Left lung (tissue), 10 donors: ENCODE results near the gene ITGB4. TPM values are rescaled to one million over a fixed set of nuclear protein-coding genes. Genes with fewer than 3 reads are reported as not detected.

Experiments
- ATAC-seq: fragments of 200-7000 bp; cut with Tn5 transposase; one replicate; pipeline ENCODE4 v1.9.1; 2020; ENCODE audit warnings: moderate library complexity
- DNase-seq, 4 donors: peaks; one replicate each; pipeline ENCODE4 v3.0.0-alpha.2; 2013 to 2020
- H3K27ac ChIP-seq, 2 donors: fragments of 200-600 bp; sonication (generic) in 1 of 2; one replicate each; pipeline versions ENCODE4 v1.5.0 to v1.8.0; 2020 to 2021
- H3K27me3 ChIP-seq, 2 donors: fragments of 200-600 bp; sonication (generic) in 1 of 2; one replicate each; pipeline versions ENCODE4 v1.5.0 to v1.8.0; 2020 to 2021
- H3K36me3 ChIP-seq, 2 donors: fragments of 200-600 bp; sonication (generic) in 1 of 2; one replicate each; pipeline versions ENCODE4 v1.5.0 to v1.8.0; 2020 to 2021
- H3K4me1 ChIP-seq, 2 donors: fragments of 200-600 bp; one replicate each; pipeline ENCODE4 v1.8.0; 2021
- H3K4me3 ChIP-seq, 2 donors: fragments of 200-600 bp; sonication (generic) in 1 of 2; one replicate each; pipeline versions ENCODE4 v1.5.0 to v1.8.0; 2020 to 2021; ENCODE audit warnings: mild to moderate bottlenecking in 1 of 2
- H3K9me3 ChIP-seq, 2 donors: fragments of 200-600 bp; sonication (generic) in 1 of 2; one replicate each; pipeline versions ENCODE4 v1.5.0 to v1.8.0; 2020 to 2021
- intact Hi-C, 2 donors: fragments of 100-400 bp; cut with DNase I; formaldehyde crosslinking; loops; one replicate each; pipeline versions ENCODE4 v1.11.2 to v1.14.2; 2022
- polyA plus RNA-seq, 6 donors: library from polyadenylated mRNA; unstranded; fragments of 120-200 nt; gene quantifications; one replicate each; pipeline ENCODE4 v1.2.1, GENCODE V29; 2013; ENCODE audit not compliant: insufficient read length in 6 of 6
- total RNA-seq, 2 donors: library from RNA; stranded (reverse); fragmentation: NEBNext Ultra II Directional; extraction: Animal tissue kit (Norgen Biotek cat#: 25700); gene quantifications; one replicate each; pipeline ENCODE4 v1.2.1, GENCODE V29; 2021
- TF ChIP-seq, protein P1 (sequence below), 2 donors: fragments of 200-600 bp; sonication (generic) in 1 of 2; IDR thresholded peaks; one replicate each; pipeline versions ENCODE4 v1.5.0 to v1.8.0; 2021; ENCODE audit warnings: antibody characterized with exemption in 2 of 2
- donor health status: DM: no; HTN: yes; CAD: no.
- donor health status: DM: no; HTN: no; CAD: no.

Gene ITGB4
- total and polyA plus RNA-seq, 8 donors: 4.6 to 54.8 (median 9.5) TPM

DNA sequence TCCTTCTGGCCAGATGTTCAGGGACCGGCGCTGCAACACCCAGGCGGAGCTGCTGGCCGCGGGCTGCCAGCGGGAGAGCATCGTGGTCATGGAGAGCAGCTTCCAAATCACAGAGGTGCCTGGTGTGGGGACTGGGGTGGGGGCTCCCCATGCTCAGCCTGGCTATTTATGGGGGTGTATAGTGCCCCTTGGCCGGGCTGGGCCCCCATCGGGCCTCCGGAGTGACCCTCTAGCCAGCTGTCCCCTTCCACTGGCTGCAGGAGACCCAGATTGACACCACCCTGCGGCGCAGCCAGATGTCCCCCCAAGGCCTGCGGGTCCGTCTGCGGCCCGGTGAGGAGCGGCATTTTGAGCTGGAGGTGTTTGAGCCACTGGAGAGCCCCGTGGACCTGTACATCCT is 6.1 kb downstream of the ITGB4 start:
- TF ChIP-seq, protein P1, sequence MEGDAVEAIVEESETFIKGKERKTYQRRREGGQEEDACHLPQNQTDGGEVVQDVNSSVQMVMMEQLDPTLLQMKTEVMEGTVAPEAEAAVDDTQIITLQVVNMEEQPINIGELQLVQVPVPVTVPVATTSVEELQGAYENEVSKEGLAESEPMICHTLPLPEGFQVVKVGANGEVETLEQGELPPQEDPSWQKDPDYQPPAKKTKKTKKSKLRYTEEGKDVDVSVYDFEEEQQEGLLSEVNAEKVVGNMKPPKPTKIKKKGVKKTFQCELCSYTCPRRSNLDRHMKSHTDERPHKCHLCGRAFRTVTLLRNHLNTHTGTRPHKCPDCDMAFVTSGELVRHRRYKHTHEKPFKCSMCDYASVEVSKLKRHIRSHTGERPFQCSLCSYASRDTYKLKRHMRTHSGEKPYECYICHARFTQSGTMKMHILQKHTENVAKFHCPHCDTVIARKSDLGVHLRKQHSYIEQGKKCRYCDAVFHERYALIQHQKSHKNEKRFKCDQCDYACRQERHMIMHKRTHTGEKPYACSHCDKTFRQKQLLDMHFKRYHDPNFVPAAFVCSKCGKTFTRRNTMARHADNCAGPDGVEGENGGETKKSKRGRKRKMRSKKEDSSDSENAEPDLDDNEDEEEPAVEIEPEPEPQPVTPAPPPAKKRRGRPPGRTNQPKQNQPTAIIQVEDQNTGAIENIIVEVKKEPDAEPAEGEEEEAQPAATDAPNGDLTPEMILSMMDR (IDR thresholded peaks at IDR 0.05): no peak
- intact Hi-C loops: no loop called here
- Histone ChIP-seq H3K4me3 (no peak overlapping the region), H3K27ac (no peak overlapping the region), H3K27me3 (peaks cover 0 to under 1% of the 10 kb centered on the region in 2 donors), H3K36me3 (peaks cover 0 to 8% of the 10 kb centered on the region in 2 donors), H3K4me1 (peaks cover 0 to 4% of the 10 kb centered on the region in 2 donors), H3K9me3 (no peaks in the 10 kb centered on the region)
- ATAC-seq: no peak
- no peak for DNase-seq

DNA sequence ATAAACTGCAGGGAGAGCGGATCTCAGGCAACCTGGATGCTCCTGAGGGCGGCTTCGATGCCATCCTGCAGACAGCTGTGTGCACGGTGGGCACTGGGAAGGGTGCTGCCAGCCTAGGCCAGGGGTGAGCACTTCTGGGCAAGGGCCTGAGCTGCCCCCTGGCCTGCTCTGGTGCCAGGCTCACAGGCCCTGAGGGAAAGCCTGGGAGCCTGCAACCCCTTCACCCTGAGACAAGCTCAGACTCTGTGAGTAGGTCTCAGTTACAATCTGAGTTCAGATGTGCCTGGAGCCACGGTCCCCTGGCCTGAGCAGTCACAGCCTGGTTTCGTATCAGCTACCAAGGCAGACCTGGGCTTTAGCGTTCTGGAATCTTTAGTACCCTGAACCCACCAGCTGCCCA is 8.1 kb downstream of the ITGB4 start:
- Histone ChIP-seq H3K4me1 (no peaks in the 10 kb centered on the region), H3K27me3 (no peaks in the 10 kb centered on the region), H3K4me3 (no peak overlapping the region), H3K9me3 (no peaks in the 10 kb centered on the region), H3K36me3 (peaks cover 0 to 8% of the 10 kb centered on the region in 2 donors), H3K27ac (no peak overlapping the region)
- ATAC-seq: no peak
- TF ChIP-seq, protein P1 (IDR thresholded peaks at IDR 0.05): no peak
- intact Hi-C loops: no loop called here
- DNase-seq: no peak

DNA sequence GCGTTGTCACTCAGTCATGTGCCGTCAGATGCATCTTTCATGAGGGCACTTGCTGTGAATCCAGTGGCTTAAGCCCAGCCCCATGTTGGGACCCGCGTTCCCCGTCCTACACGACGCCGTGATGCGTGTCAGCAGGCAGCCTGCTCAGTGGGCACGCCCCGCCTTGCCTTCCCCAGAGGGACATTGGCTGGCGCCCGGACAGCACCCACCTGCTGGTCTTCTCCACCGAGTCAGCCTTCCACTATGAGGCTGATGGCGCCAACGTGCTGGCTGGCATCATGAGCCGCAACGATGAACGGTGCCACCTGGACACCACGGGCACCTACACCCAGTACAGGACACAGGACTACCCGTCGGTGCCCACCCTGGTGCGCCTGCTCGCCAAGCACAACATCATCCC is 8.8 kb downstream of the ITGB4 start:
- TF ChIP-seq, protein P1 (IDR thresholded peaks at IDR 0.05): no peak
- Histone ChIP-seq H3K27ac (no peak overlapping the region), H3K9me3 (no peaks in the 10 kb centered on the region), H3K4me3 (no peak overlapping the region), H3K36me3 (peaks cover 0 to 8% of the 10 kb centered on the region in 2 donors), H3K27me3 (no peaks in the 10 kb centered on the region), H3K4me1 (no peaks in the 10 kb centered on the region)
- ATAC-seq: no peak
- DNase-seq: peak in 1 of 4 donors; percentile 81
- intact Hi-C loops: no loop called here

DNA sequence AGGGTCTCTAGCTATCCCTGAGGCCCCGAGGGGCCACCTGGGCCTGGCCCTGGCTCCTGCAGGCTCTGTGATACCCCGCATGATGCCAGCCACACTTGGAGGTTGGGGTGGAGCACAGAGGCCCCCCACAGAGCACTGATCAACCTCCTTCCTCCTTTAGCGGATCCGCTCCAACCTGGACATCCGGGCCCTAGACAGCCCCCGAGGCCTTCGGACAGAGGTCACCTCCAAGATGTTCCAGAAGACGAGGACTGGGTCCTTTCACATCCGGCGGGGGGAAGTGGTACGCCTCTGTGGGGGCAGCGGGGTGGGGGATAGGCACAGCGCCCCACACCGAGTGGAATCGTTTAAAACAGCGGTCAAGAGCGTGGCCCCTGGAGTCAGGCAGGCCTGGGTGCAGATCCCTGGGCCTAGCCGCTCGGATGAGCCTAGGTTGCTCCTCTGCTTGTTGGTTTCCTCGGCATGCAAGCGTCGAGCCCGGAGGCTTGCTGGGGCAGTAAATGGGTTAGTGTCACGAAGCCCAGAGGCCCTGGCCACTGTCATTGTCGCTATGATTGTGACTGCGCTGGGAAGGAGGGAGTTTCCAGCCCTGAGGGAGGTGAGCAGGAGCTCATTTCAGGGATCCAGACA is 9.9 kb downstream of the ITGB4 start:
- Histone ChIP-seq H3K27ac (no peak overlapping the region), H3K27me3 (no peaks in the 10 kb centered on the region), H3K4me3 (no peak overlapping the region), H3K9me3 (no peaks in the 10 kb centered on the region), H3K4me1 (no peaks in the 10 kb centered on the region), H3K36me3 (peaks cover 0 to 13% of the 10 kb centered on the region in 2 donors)
- intact Hi-C loops: no loop called here
- ATAC-seq (no peak), DNase-seq (no peak)
- TF ChIP-seq, protein P1 (IDR thresholded peaks at IDR 0.05): no peak

DNA sequence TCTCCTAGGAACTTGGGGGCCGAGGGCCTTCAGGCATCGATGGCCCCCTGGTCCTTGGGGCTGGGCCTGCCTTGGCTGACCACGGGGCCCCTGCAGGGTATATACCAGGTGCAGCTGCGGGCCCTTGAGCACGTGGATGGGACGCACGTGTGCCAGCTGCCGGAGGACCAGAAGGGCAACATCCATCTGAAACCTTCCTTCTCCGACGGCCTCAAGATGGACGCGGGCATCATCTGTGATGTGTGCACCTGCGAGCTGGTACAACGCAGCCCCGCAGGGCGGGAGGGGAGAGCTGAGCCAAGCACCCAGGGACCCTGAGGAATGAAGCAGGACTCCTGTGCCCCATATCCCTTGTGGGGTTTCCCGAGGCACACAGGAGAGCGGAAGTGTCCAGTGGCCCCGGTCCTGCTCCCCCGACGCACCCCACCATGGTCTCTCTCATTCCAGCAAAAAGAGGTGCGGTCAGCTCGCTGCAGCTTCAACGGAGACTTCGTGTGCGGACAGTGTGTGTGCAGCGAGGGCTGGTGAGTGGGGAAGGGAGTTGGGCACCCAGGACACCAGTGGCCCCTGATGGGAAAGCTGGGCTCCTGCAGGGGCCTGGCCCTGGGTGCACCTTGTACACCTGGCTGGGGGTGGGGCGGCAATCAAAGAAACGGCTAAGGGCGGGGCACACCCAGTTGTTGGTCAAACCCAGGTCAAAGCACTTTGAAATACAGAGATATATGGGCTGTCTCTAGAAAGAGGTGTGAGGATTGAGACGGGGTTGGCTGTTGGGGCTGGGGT is 10.6 kb downstream of the ITGB4 start:
- Histone ChIP-seq H3K27me3 (no peaks in the 10 kb centered on the region), H3K27ac (no peak overlapping the region), H3K4me3 (no peak overlapping the region), H3K4me1 (peaks cover 0 to 3% of the 10 kb centered on the region in 2 donors), H3K36me3 (peaks cover 0 to 19% of the 10 kb centered on the region in 2 donors), H3K9me3 (no peaks in the 10 kb centered on the region)
- intact Hi-C loops: no loop called here
- no peak for DNase-seq
- ATAC-seq: no peak
- TF ChIP-seq, protein P1 (IDR thresholded peaks at IDR 0.05): no peak
